RWPE1 (cell line): Measurements from ENCODE around the gene WDR81.
A peak's percentile ranks its signal among the peaks of the same experiment; 100 is the strongest.

ENCODE experiments used
- CTCF ChIA-PET: fragments of 350-600 bp; sonication (Branson Sonifier 250); formaldehyde crosslinking; extraction: SDS; loops from one replicate; lab custom pipeline; 2021; lab: Yijun Ruan, JAX
- POLR2A ChIA-PET: fragments of 400-600 bp; formaldehyde crosslinking; extraction: SDS; loops from one replicate; lab custom pipeline; 2020; ENCODE audit warnings: antibody characterized with exemption; ENCODE audit not compliant: low non-redundant PET; lab: Yijun Ruan, JAX
- DNase-seq: peaks from one replicate; pipeline ENCODE4 v3.0.0; 2012; ENCODE audit warnings: low spot score
- H3K27ac ChIP-seq: fragments of 450-650 bp; 2 replicates; pipeline ENCODE4 v1.5.1; 2017
- TF ChIP-seq, protein P1 (sequence below): fragments of 450-650 bp; conservative IDR thresholded peaks from 2 replicates; pipeline ENCODE4 v1.5.1; 2017; ENCODE audit warnings: low read depth, mild to moderate bottlenecking

The WDR81 gene

DNA sequence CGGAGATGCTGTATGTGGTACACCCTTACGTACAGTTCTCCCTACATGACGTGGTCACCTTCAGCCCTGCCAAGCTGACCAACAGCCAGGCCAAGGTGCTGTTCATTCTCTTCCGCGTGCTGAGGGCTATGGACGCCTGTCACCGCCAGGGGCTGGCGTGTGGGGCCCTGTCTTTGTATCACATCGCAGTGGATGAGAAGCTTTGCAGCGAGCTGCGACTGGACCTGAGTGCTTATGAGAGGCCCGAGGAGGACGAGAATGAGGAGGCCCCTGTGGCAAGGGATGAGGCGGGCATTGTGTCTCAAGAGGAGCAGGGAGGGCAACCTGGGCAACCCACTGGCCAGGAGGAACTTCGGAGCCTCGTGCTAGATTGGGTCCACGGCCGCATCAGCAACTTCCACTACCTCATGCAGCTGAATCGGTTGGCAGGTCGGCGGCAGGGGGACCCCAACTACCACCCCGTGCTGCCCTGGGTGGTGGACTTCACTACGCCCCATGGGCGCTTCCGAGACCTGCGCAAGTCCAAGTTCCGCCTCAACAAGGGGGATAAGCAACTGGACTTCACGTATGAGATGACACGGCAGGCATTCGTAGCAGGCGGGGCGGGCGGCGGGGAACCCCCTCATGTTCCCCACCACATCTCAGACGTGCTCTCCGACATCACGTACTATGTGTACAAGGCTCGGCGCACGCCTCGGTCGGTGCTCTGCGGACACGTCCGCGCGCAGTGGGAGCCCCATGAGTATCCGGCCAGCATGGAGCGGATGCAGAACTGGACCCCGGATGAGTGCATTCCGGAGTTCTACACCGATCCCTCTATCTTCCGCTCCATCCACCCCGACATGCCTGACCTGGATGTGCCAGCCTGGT lies 1.4 kb downstream of the WDR81 start:
- TF ChIP-seq, protein P1, sequence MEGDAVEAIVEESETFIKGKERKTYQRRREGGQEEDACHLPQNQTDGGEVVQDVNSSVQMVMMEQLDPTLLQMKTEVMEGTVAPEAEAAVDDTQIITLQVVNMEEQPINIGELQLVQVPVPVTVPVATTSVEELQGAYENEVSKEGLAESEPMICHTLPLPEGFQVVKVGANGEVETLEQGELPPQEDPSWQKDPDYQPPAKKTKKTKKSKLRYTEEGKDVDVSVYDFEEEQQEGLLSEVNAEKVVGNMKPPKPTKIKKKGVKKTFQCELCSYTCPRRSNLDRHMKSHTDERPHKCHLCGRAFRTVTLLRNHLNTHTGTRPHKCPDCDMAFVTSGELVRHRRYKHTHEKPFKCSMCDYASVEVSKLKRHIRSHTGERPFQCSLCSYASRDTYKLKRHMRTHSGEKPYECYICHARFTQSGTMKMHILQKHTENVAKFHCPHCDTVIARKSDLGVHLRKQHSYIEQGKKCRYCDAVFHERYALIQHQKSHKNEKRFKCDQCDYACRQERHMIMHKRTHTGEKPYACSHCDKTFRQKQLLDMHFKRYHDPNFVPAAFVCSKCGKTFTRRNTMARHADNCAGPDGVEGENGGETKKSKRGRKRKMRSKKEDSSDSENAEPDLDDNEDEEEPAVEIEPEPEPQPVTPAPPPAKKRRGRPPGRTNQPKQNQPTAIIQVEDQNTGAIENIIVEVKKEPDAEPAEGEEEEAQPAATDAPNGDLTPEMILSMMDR: no peak
- CTCF ChIA-PET: no interaction called here
- POLR2A ChIA-PET: interaction anchor here (0.6 kb wide), 1 partner anchor 45 kb away, joined by 3 read pairs; no protein-coding TSS in a partner anchor
- H3K27ac ChIP-seq: peak overlapping the region; percentile 99
- DNase-seq: no peak

DNA sequence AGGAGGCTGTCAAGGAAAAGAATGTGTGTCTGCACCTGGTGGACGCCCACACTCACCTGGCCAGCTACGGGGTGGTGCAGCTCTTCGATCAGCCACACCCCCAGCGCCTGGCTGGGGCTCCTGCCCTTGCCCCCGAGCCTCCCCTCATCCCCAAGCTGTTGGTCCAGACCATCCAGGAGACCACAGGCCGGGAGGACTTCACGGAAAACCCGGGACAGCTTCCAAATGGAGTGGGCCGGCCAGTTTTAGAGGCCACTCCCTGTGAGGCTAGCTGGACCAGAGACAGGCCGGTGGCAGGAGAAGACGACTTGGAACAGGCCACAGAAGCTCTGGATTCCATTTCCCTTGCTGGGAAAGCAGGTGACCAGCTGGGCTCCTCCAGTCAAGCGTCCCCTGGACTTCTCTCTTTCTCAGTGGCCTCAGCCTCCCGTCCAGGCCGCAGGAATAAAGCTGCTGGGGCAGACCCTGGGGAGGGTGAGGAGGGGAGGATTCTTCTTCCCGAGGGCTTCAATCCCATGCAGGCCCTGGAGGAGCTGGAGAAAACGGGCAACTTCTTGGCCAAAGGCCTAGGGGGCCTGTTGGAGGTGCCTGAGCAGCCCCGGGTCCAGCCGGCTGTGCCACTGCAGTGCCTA lies 2.2 kb downstream of the WDR81 start:
- peak overlapping the region; percentile 99 for H3K27ac ChIP-seq
- TF ChIP-seq, protein P1: no peak
- CTCF ChIA-PET: interaction anchor here (0.5 kb wide), 1 partner anchor 332 kb away, joined by 3 read pairs; no protein-coding TSS in a partner anchor
- POLR2A ChIA-PET: no interaction called here
- DNase-seq: no peak

DNA sequence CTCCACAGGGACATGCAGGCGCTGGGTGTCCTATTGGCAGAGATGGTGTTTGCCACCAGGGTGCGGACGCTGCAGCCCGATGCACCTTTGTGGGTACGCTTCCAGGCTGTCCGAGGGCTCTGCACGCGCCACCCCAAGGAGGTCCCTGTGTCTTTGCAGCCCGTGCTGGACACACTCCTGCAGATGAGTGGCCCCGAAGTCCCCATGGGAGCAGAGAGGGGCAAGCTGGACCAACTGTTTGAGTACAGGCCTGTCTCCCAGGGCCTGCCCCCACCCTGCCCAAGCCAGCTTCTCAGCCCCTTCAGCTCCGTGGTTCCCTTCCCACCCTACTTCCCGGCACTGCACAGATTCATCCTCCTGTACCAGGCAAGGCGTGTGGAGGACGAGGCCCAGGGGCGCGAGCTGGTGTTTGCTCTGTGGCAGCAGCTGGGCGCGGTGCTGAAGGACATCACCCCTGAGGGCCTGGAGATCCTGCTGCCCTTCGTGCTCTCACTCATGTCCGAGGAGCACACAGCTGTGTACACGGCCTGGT lies 2.8 kb downstream of the WDR81 start:
- POLR2A ChIA-PET: no interaction called here
- H3K27ac ChIP-seq: peak overlapping the region; percentile 99
- CTCF ChIA-PET: interaction anchor here (0.5 kb wide), 1 partner anchor 331 kb away, joined by 3 read pairs; no protein-coding TSS in a partner anchor
- no peak for DNase-seq
- TF ChIP-seq, protein P1: no peak

DNA sequence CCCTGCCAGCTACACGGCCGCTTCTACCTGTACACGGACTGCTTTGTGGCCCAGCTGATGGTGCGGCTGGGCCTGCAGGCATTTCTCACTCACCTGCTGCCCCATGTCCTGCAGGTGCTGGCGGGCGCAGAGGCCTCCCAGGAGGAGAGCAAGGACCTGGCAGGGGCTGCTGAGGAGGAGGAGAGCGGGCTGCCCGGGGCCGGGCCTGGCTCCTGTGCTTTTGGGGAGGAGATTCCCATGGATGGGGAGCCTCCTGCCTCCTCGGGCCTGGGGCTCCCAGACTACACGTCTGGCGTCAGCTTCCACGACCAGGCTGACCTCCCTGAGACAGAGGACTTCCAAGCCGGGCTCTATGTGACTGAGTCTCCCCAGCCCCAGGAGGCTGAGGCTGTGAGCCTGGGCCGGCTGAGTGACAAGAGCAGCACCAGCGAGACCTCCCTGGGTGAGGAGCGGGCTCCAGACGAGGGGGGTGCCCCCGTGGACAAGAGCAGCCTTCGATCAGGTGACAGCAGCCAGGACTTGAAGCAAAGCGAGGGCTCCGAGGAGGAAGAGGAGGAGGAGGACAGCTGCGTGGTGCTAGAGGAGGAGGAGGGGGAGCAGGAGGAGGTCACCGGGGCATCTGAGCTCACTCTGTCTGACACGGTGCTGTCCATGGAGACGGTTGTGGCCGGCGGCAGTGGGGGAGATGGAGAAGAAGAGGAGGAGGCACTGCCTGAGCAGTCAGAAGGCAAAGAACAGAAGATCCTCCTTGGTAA lies 3.5 kb downstream of the WDR81 start:
- CTCF ChIA-PET: interaction anchor here (0.6 kb wide), 2 partner anchors 19 to 41 kb away, joined by 4 to 5 read pairs; no protein-coding TSS in a partner anchor
- TF ChIP-seq, protein P1: no peak
- no peak for DNase-seq
- POLR2A ChIA-PET: interaction anchor here (0.5 kb wide), 1 partner anchor 647 kb away, joined by 3 read pairs; no protein-coding TSS in a partner anchor
- peak overlapping the region; percentile 99 for H3K27ac ChIP-seq

DNA sequence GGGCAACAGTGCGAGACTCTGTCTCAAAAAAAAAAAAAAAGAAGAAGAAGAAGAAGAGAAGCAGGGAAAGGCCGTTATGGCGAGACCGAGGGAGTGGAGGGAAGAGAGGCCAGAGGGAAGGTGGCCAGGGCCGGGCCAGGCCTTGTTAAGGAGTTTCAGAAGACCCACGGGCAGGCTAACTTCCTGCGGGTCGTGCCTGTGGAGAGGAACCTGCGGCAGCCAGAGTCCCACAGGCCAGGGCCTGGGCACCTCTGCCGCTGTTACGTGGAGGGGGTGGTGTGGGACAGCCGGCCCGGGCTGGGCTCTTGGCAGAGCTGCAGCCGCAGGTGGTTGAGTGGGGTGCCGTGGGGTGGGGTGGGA lies 5.4 kb downstream of the WDR81 start:
- CTCF ChIA-PET: interaction anchor here (0.6 kb wide), 1 partner anchor 226 kb away, joined by 3 read pairs; no protein-coding TSS in a partner anchor
- TF ChIP-seq, protein P1: no peak
- POLR2A ChIA-PET: no interaction called here
- no peak for DNase-seq
- peak overlapping the region; percentile 99 for H3K27ac ChIP-seq
